Right renal cortex interstitium (tissue), 3 donors: ENCODE measurements around the gene BEND7. TPM values are rescaled to one million over a fixed set of nuclear protein-coding genes. Genes with fewer than 3 reads are reported as not detected.

Experiments
- DNase-seq, 3 donors: peaks; one replicate each; pipeline ENCODE4 v3.0.0-alpha.2; 2013; ENCODE audit warnings: low read depth in 3 of 3, low spot score in 2 of 3
- polyA plus RNA-seq, 3 donors: library from polyadenylated mRNA; unstranded; fragments of 120-200 nt; gene quantifications; one replicate each; pipeline ENCODE4 v1.2.1, GENCODE V29; 2013; ENCODE audit not compliant: insufficient read length in 3 of 3

Gene BEND7
- polyA plus RNA-seq, 3 donors, result 29.7 to 32.9 (median 30.8) TPM

GRCh38 chr10:13392701-13393100 is 136.1 kb downstream of the BEND7 start:
- no peak for DNase-seq

Other genes with a start within 250 kb of the BEND7 start
- 10 to 100 TPM; 39.7 to 51.1 (median 47.4) TPM for gene PHYH, start 228.9 kb downstream of the BEND7 start, polyA plus RNA-seq
- 100 to 1,000 TPM; 130 to 146 (median 139) TPM for gene SEPHS1, start 180.7 kb downstream of the BEND7 start, polyA plus RNA-seq
- gene PRPF18, start 58.0 kb upstream of the BEND7 start, polyA plus RNA-seq, result 10 to 100 TPM; 27.6 to 32.9 (median 30.7) TPM